Measurements from ENCODE around the gene RIN1. TPM values are rescaled to one million over a fixed set of nuclear protein-coding genes. Genes with fewer than 3 reads are reported as not detected.
A peak's percentile ranks its signal among the peaks of the same experiment; 100 is the strongest.
"Not testable (repeated sequence)": the region's sequence is repeated elsewhere in the genome, so short reads cannot be mapped to it uniquely, and the experiment has no call there.

The RIN1 gene
- total RNA-seq (4.9 and 9.4 TPM in 2 replicates), polyA plus RNA-seq (1.9 and 4.8 TPM in 2 replicates)

DNA sequence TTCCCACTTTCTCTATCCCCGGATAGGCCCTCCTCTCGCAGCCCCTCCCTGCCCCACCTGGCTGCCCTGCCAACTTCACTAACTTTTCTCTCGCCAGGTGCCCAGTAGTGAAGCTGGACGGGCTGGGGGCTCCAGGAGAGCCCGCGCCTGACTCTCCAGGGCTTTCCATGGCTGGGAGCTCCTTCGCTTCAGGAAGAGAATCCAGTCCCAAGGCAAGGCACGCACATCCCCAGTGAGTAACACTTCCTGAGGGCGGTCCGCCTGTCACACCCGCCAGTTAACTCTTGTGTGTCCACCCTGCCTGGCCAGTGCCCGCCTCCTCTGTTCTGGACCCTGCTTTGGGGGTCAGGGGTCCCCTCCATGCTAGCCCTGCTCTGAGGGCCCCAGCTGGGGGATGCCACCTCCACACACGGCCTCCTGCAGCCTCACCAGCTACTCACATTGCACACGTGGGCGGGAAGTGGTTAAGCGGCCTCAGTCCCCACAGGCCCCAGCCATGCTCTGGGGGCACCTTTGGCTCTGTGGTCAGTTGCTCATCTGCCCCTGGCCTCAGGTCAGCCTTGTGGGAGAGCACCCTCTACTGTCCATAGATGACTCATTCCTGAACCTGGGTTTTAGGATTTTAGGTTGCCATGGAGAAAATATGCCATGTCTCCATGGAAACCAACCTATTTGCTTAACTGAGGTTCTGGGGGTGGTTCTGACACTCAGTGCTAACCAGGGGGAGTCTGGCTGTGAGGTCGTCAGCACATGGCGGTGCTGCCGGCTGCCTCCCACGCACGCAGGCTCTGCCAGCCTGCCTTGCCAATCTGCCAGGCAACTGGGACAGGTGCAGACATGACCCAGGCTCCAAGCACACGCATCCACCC lies at the start of gene RIN1:
RIN1 (minus strand) TSS at position 201 of the 869 bp plus-strand sequence; CDS start at position 169, 32 bp downstream.
- Histone ChIP-seq H3K27ac (peak within 1 kb of the TSS; percentile 14), H3K36me3 (peaks cover 12% of the 10 kb centered on the region)

DNA sequence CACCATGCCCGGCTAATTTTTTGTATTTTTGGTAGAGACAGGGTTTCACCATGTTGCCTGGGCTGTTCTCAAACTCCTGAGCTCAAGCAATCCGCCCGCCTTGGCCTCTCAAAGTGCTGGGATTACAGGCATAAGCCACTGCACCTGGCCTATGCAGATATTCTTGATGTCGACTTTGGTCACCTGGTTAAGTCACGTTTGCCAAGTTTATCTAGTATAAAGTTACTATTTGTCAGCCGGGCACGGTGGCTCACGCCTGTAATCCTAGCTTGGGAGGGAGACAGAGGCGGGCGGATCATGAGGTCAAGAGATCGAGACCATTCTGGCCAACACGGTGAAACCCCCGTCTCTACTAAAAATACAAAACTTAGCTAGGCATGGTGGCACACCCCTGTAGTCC lies 48.1 kb upstream of the RIN1 start:
- H3K36me3 ChIP-seq = not testable (repeated sequence)

More for the DNA sequence above, at the start of gene RIN1:
- TF ChIP-seq CTCF (IDR thresholded peaks at IDR 0.05; ENCODE audit: low read depth, low read length) = peak; percentile 45
- Histone ChIP-seq H3K27me3 (no peaks in the 10 kb centered on the region), H3K4me3 (peak within 1 kb of the TSS; percentile 31), H3K9me3 (ENCODE audit: low read depth) (no peaks in the 10 kb centered on the region), H3K4me1 (ENCODE audit: low read depth) (peaks cover 10% of the 10 kb centered on the region)
- DNase-seq (ENCODE audit: low read depth in 1 of 2, low spot score in 1 of 2) = peak; percentile 58 to 96

GRCh38 chr11:66380264-66380663 lies 44.0 kb upstream of the RIN1 start:
- not testable (repeated sequence) for DNase-seq (ENCODE audit: low read depth in 1 of 2, low spot score in 1 of 2); H3K27me3 ChIP-seq; H3K9me3 ChIP-seq (ENCODE audit: low read depth); H3K27ac ChIP-seq; H3K36me3 ChIP-seq; H3K4me1 ChIP-seq (ENCODE audit: low read depth); H3K4me3 ChIP-seq

More for the DNA sequence above, 48.1 kb upstream of the RIN1 start:
- H3K27me3 ChIP-seq; H3K9me3 ChIP-seq (ENCODE audit: low read depth); H3K27ac ChIP-seq; DNase-seq (ENCODE audit: low read depth in 1 of 2, low spot score in 1 of 2); H3K4me3 ChIP-seq; H3K4me1 ChIP-seq (ENCODE audit: low read depth): not testable (repeated sequence)

GRCh38 chr11:66373690-66374287 lies 37.6 kb upstream of the RIN1 start:
- H3K4me3 ChIP-seq; H3K9me3 ChIP-seq (ENCODE audit: low read depth); DNase-seq (ENCODE audit: low read depth in 1 of 2, low spot score in 1 of 2); H3K27me3 ChIP-seq; H3K36me3 ChIP-seq: not testable (repeated sequence)
- Histone ChIP-seq H3K4me1 (ENCODE audit: low read depth) (peaks cover 18% of the 10 kb centered on the region), H3K27ac (peak overlapping the region; percentile 95)

- H3K36me3 ChIP-seq = peaks cover 4% of the 10 kb centered on the region
- H3K9me3 ChIP-seq (ENCODE audit: low read depth) = no peaks in the 10 kb centered on the region
- no peak overlapping the region for H3K4me3 ChIP-seq
- H3K27ac ChIP-seq = peak overlapping the region; percentile 95
- TF ChIP-seq CTCF (IDR thresholded peaks at IDR 0.05; ENCODE audit: low read depth, low read length) = no peak
- H3K4me1 ChIP-seq (ENCODE audit: low read depth) = peaks cover 18% of the 10 kb centered on the region
- DNase-seq (ENCODE audit: low read depth in 1 of 2, low spot score in 1 of 2) = peak in 1 of 2 donors; percentile 42
- H3K27me3 ChIP-seq = no peaks in the 10 kb centered on the region
These were observed 37.0 kb upstream of the RIN1 start for GRCh38 chr11:66373265-66373664.

DNA sequence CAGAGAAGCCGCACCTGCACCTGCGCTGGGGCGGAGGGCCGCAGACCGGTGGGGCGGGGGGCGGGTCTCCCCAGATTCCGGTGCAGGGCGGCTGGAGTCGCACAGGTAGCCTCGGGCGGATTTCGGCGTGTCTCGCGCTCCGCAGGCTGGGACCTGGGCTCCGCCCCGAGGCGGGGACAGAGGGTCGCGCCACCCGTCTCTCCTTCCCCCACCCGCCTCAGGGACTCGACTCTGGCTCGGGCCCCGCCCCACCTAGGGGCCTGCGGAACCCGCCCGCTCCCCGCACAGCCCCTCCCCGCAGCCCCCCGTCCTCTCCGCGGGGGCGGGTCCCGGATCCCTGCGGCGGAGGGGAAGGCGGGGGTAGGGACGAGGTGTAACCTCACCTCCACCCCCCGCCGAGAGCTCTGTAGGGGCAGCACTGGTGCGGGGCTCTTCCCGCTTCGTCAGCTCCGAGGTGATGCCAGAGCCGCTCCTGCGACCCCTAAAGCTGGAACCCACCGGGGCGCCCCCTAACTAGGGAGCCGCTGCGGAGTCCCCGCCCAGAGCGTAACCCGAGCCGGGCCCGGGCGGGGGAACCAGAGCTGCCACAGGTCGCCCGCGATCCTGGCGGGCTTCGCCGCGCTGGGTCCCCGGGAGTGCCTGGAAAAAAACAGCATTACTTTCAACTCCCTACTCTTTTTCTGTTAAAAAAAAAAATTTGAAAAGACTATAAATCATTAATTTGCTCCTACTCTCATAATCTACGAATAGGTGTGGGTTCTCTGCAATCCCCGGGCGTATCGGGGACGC lies 35.6 kb upstream of the RIN1 start, which contains the start of gene SLC29A2:
SLC29A2 (minus strand) TSS at position 134 of the 789 bp plus-strand sequence. CDS start 169 bp downstream, outside the sequence.
- Histone ChIP-seq H3K4me1 (ENCODE audit: low read depth) (peaks cover 18% of the 10 kb centered on the region), H3K9me3 (ENCODE audit: low read depth) (no peaks in the 10 kb centered on the region), H3K36me3 (peaks cover 4% of the 10 kb centered on the region), H3K27me3 (no peaks in the 10 kb centered on the region), H3K4me3 (peak within 1 kb of the TSS; percentile 81), H3K27ac (peak within 1 kb of the TSS; percentile 95)
- TF ChIP-seq CTCF (IDR thresholded peaks at IDR 0.05; ENCODE audit: low read depth, low read length) = no peak
- DNase-seq (ENCODE audit: low read depth in 1 of 2, low spot score in 1 of 2) = peak in 1 of 2 donors; percentile 96
